GM19043 (cell line): ENCODE data around the gene GNG5.
"Not testable (repeated sequence)": the region's sequence is repeated elsewhere in the genome, so short reads cannot be mapped to it uniquely, and the experiment has no call there.

Experiments
- ATAC-seq: cut with Tn5 transposase; IDR thresholded peaks from one replicate; pipeline ENCODE4 v1.9.1; 2021; ENCODE audit warnings: low read depth; ENCODE audit not compliant: unreplicated experiment

GNG5 gene

DNA sequence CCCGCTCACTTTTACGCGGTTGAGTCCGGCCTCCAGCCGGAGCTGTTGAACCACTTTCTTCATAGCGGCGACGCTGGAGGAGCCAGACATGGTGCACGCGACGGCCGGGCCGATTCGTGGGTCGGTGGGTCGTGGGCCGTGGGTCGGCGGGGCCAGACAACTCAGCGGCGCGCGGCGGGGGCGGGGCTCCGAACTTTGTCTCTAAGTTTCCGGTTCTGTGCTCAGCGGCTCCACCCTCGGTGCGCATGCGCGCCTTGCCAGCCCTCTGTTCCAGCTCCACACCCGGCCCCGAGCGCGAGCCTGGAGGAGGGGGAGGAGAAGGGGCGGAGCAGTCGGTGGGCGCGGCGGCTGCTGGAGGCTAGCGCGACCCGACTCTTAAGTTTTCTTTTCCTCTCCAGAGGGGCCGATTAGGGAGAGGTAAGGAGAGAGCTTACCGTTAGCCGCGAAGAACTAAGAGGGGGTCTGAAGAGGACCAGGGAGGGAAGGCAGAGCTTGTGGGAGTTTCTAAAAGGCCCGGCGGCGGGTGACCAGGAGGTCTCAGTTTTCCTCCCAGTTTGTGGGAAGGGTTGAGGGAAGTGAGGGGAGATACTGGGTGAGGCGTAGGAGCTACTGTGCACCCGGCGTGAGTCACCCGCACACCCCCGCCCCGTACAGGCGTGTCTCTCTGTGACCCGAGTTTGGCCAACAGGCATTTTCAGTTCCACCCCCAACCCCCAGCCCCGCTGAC lies at the start of gene GNG5, which contains the start of gene SPATA1:
Gene GNG5, minus strand, starts transcription at position 580 of the 727 bp plus-strand sequence. Its CDS starts 490 bp downstream, at position 90.
Gene SPATA1, plus strand, starts transcription at position 385 of the 727 bp plus-strand sequence. CDS start 9,974 bp downstream, outside the sequence.
- peak; percentile 75 for ATAC-seq

DNA sequence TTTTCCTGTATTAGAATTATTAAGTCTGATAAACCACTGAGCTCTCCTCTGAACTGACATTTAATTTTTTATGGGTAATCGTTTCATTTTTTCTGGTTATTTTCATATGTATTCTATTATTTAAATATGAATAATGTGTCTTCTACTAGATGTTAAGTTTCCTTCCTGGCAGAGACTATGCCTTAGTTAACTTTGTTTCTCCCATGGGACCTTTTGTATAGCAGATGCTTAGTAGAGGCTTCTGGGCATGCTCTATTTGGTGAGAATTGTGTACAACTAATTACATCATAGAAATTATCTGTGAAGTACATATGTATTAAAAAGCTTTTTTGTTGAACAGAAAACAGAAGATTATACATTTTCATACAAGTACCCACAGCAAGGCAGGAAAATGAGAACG lies 44.4 kb upstream of the GNG5 start:
- no peak for ATAC-seq

DNA sequence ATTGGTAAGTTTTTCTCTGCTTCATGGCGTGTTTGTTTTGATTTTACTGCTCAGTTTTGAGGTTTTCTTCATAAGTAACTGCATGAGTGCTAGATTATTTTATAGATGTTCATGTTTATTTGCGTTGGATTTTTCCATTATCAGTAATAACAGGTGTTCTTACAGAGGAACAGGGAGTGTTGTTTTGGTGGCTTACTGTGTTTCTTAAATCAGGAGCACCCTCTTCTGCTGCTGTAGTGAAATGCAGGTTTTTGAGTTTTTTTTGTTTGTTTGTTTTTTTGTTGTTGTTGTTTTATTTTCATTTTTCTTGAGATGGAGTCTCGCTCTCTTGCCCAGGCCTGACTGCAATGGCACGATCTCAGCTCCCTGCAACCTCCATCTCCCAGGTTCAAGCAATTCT lies 35.3 kb upstream of the GNG5 start:
- no peak for ATAC-seq

DNA sequence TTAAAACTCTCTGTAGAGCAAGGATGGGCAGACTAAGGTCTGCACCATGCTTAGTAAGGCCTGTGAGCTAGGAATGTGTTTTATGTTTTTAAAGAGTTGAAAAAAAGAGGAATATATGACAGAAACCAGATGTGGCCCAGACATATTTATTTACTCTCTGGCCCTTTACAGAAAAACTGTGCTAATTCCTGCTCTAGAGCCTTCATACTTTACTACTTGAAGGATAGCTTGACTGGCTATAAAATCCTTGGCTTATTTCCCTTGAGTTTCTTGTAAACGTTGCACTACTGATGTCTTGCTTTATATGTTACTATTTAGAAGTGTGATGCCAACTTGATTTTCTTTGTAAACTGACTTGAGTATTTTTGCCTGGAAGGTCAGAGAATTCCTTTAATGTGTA lies 34.4 kb upstream of the GNG5 start:
- ATAC-seq = no peak

DNA sequence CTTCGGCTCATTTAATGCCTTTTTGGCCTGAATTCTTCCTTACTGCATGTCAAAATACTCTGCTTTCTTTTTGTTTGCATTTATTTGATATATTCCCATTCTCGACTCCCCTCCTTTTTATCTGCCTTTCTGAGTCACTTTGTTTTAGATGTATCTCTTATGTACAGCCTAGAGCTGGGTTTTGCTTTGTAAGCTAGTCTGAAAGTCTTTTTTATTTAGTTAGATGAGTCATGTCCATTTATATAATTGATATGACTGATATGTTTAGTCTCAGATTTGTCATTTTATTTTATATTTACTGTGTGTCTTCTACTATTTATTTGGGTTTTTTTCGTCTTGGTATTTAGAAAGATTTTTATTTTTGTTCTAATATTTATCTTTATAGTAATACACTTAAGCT lies 33.6 kb upstream of the GNG5 start:
- no peak for ATAC-seq

DNA sequence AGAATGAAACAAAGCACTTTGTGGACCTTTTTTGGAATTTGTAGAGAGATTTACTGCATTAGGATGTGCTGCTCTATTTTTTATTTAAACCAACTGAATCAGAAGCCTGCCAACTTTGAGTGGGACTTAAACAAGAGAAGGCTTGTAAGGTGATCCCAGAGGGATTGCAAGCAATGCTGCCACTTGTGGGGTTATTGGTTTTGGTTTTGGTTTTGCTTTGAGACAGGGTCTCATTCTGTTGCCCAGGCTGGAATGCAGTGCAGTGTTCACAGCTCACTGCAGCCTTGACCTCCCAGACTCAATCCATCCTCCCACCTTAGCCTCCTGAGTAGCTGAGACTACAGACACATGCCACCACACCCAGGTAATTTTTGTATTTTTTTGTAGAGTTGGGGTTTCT lies 32.2 kb upstream of the GNG5 start:
- ATAC-seq = no peak

DNA sequence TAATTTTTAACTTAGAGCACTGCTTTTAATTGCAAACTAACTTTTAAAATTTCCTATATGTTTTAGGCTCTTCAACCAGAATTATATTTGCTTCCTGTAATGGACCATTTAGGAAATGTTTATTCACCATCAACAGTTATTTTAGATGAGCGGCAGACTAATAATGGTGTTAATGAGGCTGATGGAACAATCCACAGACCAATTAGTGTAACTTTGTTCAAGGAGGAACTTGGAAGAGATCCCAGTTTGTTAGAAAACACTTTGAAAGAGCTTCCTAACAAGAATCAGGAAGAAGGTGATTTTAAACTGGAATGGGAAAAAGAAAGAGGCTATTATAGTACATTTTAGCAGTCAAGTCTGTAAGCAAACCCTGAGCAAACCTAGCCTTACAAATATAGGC lies 19.4 kb upstream of the GNG5 start:
- ATAC-seq = no peak

DNA sequence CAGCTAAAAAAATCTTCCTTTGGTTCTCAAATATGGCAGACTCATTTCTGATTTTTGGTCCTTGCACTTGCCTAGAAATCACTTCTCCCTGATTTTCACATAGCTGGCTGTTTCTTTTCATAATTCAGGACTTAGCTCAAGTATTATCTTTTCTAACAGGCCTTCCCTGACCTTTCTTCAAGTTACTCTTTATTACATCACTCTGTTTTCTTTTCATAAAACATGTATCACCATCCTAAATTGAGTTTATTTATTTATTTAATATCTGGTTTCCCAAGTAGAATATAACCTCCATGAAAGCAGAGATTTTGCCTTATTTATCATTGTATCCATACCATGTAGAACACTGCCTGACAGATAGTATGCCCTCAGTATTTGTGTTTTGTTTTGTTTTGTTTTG lies 18.2 kb upstream of the GNG5 start:
- no peak for ATAC-seq

DNA sequence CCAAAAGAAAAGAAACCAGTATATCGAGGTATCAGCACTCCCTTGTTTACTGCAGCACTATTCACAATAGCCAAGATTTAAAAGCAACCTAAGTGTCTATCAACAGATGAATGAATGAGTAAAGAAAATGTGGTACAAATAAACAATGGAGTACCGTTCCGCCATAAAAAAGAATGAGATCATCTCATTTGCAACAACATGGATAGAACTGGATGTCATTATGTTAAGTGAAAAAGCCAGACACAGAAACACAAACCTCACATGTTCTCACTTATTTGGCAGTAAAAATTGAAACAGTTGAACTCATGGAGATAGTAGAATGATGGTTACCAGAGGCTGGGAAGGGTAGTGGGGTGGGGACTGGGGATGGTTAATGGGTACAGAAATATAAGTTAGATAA lies 4.3 kb upstream of the GNG5 start:
- no peak for ATAC-seq

DNA sequence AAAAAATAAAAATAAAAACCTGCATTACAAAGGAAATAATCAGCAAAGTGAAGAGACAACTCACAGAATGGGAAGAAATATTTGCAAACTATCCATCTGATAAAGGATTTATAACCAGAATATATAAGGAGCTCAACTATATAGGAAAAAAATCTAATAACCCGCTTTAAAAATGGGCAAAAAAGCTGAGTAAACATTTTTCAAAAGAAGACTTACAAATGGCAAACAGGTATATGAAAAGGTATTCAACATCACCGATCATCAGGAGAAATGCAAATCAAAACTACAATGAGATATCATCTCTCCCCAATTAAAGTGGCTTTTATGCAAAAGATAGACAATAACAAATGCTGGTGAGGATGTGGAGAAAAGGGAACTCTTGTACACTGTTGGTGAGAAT lies 3.8 kb upstream of the GNG5 start:
- no peak for ATAC-seq

DNA sequence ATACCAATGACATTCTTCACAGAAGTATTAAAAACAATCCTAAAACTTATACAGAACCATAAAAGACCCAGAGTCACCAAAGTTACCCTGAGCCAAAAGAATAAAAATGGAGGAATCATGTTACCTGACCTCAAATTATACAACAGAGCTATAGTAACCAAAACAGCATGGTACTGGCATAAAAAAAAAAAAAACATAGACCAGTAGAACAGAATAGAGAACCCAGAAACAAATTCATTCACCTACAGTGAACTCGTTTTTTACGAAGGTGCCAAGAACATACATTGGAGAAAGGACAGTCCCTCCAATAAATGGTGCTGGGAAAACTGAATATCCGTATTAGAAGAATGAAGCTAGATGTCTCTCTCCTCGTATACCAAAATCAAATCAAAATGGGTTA lies 2.6 kb upstream of the GNG5 start:
- no peak for ATAC-seq

DNA sequence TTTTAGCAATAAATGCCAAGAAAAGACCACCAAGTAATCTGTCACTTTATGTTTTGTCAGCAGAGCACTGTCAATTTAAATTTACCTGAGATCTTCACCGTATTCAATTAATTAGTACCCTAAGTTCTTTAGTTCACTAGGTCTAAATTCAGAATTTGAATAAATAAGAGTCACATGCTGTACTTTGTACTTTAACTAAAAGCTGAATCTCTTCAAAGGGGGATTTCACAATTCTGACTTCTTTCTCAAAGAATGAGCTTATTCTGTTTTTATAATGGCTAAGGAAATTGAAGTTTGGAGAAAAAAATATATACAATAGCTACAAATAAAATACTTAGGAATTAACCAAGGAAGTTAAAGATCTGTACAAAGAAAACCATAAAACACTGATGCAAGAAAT lies 2.1 kb upstream of the GNG5 start:
- no peak for ATAC-seq

DNA sequence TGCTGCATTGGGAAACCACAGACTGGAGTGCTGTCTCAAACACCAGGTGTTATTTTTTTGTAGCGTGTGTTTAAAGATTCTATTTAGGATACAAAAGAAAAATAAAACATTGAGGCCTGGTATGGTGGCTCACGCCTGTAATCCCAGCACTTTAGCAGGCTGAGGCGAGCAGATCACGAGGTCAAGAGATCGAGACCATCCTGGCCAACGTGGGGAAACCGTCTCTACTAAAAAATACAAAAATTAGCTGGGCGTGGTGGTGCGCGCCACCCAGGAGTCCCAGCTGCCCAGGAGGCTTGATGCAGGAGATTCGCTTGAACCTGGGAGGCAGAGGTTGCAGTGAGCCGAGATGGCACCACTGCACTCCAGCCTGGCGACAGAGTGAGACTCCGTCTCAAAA lies 1.5 kb upstream of the GNG5 start:
- ATAC-seq = not testable (repeated sequence)

DNA sequence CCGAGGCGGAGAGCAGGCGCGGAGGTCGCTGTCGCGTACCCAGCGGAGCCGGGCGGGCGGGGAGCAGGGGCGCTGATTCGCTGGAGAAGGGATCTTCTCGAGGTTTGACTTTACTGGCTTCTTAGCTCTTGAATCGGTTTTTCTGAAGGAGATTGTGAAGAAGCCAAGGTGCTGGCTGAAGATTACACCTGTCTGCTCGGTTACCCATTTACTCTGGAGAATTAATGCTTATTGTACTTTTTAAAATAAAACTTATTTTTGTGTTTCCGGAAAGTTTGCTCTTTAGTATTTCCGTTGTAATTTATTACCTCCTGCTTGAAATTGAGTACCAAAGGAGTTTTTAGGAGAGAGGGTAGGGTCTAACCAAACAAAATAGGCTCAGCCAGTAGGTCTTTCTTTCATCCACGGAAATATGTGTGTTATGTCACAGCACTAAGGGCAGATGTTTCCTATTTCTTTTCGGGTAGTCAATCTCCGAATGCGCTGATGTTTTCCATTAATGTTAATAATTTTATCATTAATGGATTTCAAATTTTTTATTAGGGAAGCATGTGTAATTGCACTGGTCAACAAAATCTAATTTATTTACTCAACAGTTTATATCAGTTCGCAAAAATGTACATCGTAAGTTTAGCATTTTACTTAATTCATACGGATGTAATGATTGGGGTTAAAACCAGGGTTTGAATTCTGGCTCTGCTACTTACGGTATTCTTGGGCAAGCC lies 510 bp upstream of the GNG5 start:
- ATAC-seq = no peak

DNA sequence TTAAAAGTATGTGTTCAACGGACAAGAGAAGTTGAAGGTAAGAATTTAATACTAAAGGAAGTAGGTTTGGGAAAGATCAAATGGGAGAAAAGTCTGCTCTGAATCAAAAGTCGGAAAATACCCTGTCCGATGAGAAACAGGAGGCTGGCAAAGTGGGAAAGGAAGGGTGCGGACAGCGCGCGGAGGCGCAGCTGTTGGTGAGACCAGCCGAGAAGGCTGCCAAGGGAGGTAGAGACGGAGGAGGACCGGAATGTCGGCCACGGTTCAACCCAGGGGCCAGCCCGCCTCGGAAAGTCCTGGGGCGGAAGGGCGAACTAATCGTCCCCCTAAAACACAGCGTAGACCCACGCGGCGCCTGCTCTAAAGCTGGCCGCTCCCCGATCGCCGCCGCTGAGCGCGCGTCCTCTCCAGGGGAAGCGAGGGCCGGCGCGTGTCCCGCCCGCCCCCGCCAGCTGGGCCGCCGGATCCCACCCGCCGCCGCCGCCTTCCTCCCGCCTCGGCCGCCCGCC lies 834 bp downstream of the GNG5 start:
- ATAC-seq = peak; percentile 27

DNA sequence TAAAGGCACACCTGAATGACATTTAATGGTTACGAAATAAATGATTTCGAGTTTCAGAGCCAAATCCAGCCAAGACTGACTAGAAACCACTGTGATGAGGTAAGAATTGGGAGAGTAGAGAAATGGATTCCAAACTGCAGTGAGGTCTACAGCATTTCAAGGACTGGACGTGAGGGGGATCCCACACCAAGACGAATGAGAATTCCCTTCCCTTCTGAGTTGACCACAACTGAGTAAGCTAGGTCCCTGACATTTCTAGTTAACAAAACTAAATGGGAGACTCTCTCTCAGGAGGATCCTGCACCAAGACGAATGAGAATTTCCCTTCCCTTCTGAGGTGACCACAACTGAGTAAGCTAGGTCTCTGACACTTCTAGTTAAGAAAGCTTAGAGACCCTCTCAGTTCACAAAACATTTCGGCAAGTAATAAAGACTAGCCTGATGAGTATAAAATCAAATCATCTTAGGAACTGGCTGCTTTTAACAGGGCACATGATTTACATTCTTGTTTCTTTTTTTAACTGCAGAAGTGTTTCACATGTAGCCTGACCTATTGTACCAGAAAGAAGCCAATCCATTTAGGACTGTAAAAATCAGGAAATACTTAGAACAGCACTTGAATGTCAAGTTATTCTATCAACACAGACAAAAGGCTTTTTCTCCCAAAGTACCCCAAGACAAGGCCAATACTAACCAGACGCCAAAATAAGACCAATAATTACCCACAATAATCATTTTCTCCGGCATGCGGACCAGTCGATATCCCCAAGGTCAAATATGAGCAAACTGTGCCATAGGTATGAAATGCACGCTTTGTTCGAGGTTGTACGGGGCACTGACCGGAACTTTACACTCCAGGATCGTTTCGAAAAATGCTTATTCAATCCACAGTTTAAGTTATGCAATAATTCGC lies 1.5 kb downstream of the GNG5 start:
- ATAC-seq = no peak

DNA sequence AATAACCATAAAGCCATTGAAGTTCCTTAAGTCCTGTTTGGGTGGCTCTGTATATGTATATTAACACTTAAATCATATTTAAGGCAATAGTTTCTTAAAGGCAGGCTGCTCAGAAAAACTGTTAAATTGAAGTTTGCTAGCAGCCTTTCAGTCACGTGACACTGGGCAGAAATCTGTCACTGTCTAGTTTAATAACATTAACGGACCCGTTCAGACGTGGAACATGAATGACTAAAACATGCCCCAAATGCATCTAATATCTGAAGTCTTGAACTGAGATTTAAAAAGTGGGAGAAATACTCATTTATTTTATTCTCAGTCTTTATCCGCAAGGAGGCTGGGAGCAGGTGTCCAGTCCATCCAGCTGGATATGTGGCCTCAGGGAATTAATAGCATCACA lies 3.5 kb downstream of the GNG5 start:
- no peak for ATAC-seq

DNA sequence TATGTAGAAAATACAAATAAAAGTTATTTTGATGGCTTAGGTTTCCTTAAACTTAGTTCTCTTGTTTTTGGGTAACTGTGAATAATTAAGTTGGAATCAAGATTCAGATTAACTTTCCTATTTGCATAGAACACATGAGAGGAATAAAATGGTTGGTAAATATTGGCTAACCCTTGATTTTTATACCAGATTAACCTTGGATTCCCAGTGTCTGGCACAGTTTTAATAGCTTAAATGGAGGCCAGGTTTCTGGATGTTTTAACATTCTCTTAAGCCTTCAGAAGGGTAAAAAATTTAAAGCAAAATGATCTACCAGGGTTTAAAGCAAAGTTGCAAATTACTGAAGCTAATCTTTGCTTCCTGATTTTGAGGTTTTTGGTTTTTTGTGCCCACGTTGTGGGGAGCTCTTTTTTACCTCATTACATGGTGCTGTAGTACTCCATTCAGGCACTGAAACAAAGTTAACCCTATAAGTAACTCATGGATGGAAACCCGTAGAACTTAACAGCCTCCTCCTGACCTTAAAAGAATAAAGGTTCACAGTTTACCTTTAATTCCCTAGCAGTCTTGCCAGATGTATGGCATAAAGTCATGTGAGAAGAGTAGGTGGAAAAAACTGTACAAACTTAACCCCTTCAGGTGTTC lies 8.6 kb downstream of the GNG5 start:
- no peak for ATAC-seq

DNA sequence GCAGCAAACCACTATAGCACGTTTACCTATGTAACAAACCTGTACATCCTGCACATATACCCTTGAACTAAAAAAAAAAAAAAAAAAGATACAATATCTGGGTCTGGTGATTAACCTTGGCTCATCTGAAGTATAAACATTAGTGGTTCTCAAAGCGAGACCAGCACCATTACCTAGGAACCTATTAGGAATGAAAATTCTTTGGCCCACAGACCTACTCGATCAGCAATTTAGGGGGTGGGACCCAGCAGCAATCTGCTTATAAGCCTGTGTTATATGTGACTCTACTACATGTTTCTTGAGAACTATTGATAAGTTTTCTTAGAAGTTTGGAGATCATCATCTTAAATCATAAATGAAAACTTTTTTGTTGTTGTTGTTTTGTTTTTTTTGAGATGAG lies 9.9 kb downstream of the GNG5 start:
- no peak for ATAC-seq

DNA sequence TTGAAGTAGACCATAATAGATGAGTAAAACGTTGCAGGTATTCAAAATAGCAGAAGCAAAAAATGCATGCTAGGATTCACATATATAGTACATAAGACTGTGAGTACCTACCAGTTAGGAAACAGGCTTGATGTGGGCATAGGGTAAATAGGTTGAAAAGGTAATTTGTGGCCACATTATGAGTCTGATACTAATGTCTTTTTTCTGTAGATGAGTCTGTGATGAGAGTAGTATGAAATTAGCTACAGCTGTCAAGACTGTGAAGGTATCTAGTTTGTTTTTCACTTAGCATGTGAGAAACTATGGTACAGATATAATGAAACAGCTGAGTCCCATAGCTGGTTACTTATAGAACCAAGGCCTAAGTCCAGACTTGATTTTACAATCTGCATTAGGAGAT lies 12.6 kb downstream of the GNG5 start:
- no peak for ATAC-seq
